ENCODE measurements around the gene TBC1D14. TPM values are rescaled to one million over a fixed set of nuclear protein-coding genes. Genes with fewer than 3 reads are reported as not detected.

TBC1D14 gene
- polyA plus RNA-seq, 1 of the 3 experiments (the other 2 are of a cell fraction), result 39.5 TPM

- POLR2A ChIA-PET, result no interaction called here
- no peak overlapping the region for H3K27ac ChIP-seq (ENCODE audit: low read depth in 2 of 2, low read length in 1 of 2)
- H3F3A ChIP-seq (replicated peaks; ENCODE audit: insufficient read depth), result no peaks in the 10 kb centered on the region
- H3K9me2 ChIP-seq, result no peaks in the 10 kb centered on the region
- H3K4me3 ChIP-seq (ENCODE audit: low read depth in 2 of 2, low read length in 1 of 2), result no peak overlapping the region
- 89% methylated on average over 9 of the region's 9 CpGs for WGBS (ENCODE audit: low lambda C conversion rate)
- no peak for DNase-seq
- no peak overlapping the region for H3K9ac ChIP-seq
- no peak for TF ChIP-seq EZH2phosphoT487 (IDR thresholded peaks at IDR 0.05; ENCODE audit: borderline replicate concordance, low read depth)
- no peak for TF ChIP-seq POLR2AphosphoS5 (IDR thresholded peaks at IDR 0.05; ENCODE audit: low read depth, low read length)
- TF ChIP-seq MEF2A (IDR thresholded peaks at IDR 0.05; ENCODE audit: borderline replicate concordance, low read depth), result no peak
- no peak for TF ChIP-seq RFX5 (IDR thresholded peaks at IDR 0.05; ENCODE audit: low read length)
- TF ChIP-seq FOSL2 (IDR thresholded peaks at IDR 0.05; ENCODE audit: borderline replicate concordance, low read depth), result no peak
- no peak for TF ChIP-seq ZBTB33 (IDR thresholded peaks at IDR 0.05; ENCODE audit: borderline replicate concordance, low read depth)
- TF ChIP-seq PBX3 (IDR thresholded peaks at IDR 0.05), result no peak
- TF ChIP-seq GATA2 (CRISPR knock-in tag; IDR thresholded peaks at IDR 0.05), result no peak
- H3K27me3 ChIP-seq (ENCODE audit: insufficient read depth), result no peaks in the 10 kb centered on the region
- peaks cover 12 to 40% of the 10 kb centered on the region in 2 experiments; a peak in 2 of 4 replicates for H3K4me1 ChIP-seq (ENCODE audit: control insufficient read depth in 1 of 2, insufficient read depth in 2 of 2, low read depth in 1 of 2, low read length in 1 of 2)
- CTCF ChIA-PET, result interaction anchor here (0.9 to 1.1 kb wide), 2 partner anchors 187 to 194 kb away, joined by 3 to 4 read pairs; no protein-coding TSS in a partner anchor
- no peak overlapping the region for H2AFZ ChIP-seq (ENCODE audit: low read depth)
- H3K79me2 ChIP-seq (ENCODE audit: insufficient read depth), result peaks cover 26% of the 10 kb centered on the region
- H3K36me3 ChIP-seq (replicated peaks in 1 of 2; ENCODE audit: control insufficient read depth in 1 of 2, insufficient read depth in 2 of 2, low read length in 1 of 2), result no peaks in the 10 kb centered on the region
- peaks cover 7% of the 10 kb centered on the region; the same call in 1 of the 2 replicates for H4K20me1 ChIP-seq (ENCODE audit: insufficient read depth)
- H3K9me3 ChIP-seq, result no peaks in the 10 kb centered on the region
- H3K4me2 ChIP-seq, result no peak overlapping the region
These were observed 4.8 kb downstream of the TBC1D14 start for GRCh38 chr4:6914448-6914847.

GRCh38 chr4:6915041-6916005, 5.7 kb downstream of the TBC1D14 start:
- no peak overlapping the region for H3K4me2 ChIP-seq
- no peak overlapping the region for H3K27ac ChIP-seq (ENCODE audit: low read depth in 2 of 2, low read length in 1 of 2)
- 95% methylated on average over 12 of the region's 18 CpGs for WGBS (ENCODE audit: low lambda C conversion rate)
- no peak overlapping the region for H3K9ac ChIP-seq
- H3K36me3 ChIP-seq (replicated peaks in 1 of 2; ENCODE audit: control insufficient read depth in 1 of 2, insufficient read depth in 2 of 2, low read length in 1 of 2), result no peaks in the 10 kb centered on the region
- ChIA-PET POLR2A (no interaction called here), CTCF (interaction anchor here (1.2 to 1.9 kb wide), 2 partner anchors 11 to 15 kb away, joined by 3 to 10 read pairs; no protein-coding TSS in a partner anchor)
- H3K9me3 ChIP-seq, result no peaks in the 10 kb centered on the region
- H3K79me2 ChIP-seq (ENCODE audit: insufficient read depth), result peaks cover 26% of the 10 kb centered on the region
- H3K27me3 ChIP-seq (ENCODE audit: insufficient read depth), result no peaks in the 10 kb centered on the region
- H3F3A ChIP-seq (replicated peaks; ENCODE audit: insufficient read depth), result no peaks in the 10 kb centered on the region
- H3K4me1 ChIP-seq (ENCODE audit: control insufficient read depth in 1 of 2, insufficient read depth in 2 of 2, low read depth in 1 of 2, low read length in 1 of 2), result peaks cover 12 to 39% of the 10 kb centered on the region in 2 experiments; a peak in 2 of 4 replicates
- no peak for DNase-seq
- no peaks in the 10 kb centered on the region for H3K9me2 ChIP-seq
- peaks cover 7% of the 10 kb centered on the region; the same call in 1 of the 2 replicates for H4K20me1 ChIP-seq (ENCODE audit: insufficient read depth)
- H3K4me3 ChIP-seq (ENCODE audit: low read depth in 2 of 2, low read length in 1 of 2), result no peak overlapping the region
- H2AFZ ChIP-seq (ENCODE audit: low read depth), result no peak overlapping the region
- TF ChIP-seq ZBTB33 (IDR thresholded peaks at IDR 0.05; ENCODE audit: borderline replicate concordance, low read depth) (no peak), JUND (IDR thresholded peaks at IDR 0.05) (no peak), TEAD4 (IDR thresholded peaks at IDR 0.05; ENCODE audit: borderline replicate concordance, insufficient read depth) (no peak), USF2 (IDR thresholded peaks at IDR 0.05; ENCODE audit: borderline replicate concordance, low read depth, low read length) (no peak), USF1 (IDR thresholded peaks at IDR 0.05; ENCODE audit: borderline replicate concordance, low read depth) (no peak), MXI1 (IDR thresholded peaks at IDR 0.05; ENCODE audit: low read depth, low read length) (no peak), NRF1 (IDR thresholded peaks at IDR 0.05; ENCODE audit: low read depth, low read length) (no peak), TCF12 (IDR thresholded peaks at IDR 0.05) (no peak), FOXJ3 (CRISPR knock-in tag; IDR thresholded peaks at IDR 0.05) (no peak), RCOR1 (IDR thresholded peaks at IDR 0.05; ENCODE audit: low read length) (no peak)
